ENCODE measurements around the gene CEPT1. TPM values are rescaled to one million over a fixed set of nuclear protein-coding genes. Genes with fewer than 3 reads are reported as not detected.

The CEPT1 gene
- total and polyA plus RNA-seq, 5 experiments from 2014 or later, result 18.0 to 59.9 (median 28.6) TPM

DNA sequence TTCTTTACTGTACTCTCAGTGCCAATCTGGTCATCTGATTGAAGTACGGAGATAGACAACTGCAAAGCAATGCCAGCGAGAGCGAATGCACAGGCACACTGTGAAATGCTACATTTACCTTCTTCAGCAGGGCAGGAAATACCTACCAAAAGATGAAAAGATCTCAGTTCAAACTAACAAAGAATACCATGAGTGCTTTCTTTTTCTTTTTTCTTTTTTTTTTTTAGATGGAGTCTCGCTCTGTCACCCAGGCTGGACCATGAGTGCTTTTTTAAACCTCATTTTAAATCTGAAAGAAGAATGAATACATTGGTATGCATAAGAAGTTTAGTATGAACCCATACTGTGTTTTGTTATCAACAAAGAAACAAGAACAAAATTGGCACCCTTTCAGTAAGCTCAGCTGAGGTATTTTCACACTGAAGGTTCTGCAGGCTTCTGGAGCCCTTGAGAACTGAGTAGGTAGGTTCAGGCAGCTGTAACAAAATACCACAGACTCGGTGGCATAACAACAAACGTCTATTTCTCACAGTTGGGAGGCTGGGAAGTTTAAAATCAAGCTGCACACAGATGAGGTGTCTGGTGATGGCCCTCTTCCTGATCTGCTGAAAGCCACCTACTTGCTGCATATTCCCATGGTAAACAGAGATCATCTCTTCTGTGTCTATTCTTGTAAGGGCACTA, 85.8 kb downstream of the CEPT1 start:
- peak overlapping the region; percentile 71 to 85 (median 81) for H3K4me3 Mint-ChIP-seq
- H3K9me3 Mint-ChIP-seq, result peaks cover 0 to 8% (median 0%) of the 10 kb centered on the region in 9 donors
- H3K36me3 Mint-ChIP-seq, result peaks cover 0 to 6% (median 0%) of the 10 kb centered on the region in 3 donors
- no peaks in the 10 kb centered on the region for H3K27me3 Mint-ChIP-seq
- peak overlapping the region; percentile 32 to 98 (median 96) for H3K27ac Mint-ChIP-seq
- POLR2A ChIA-PET, result interaction anchor here (0.7 to 23.4 kb wide), 13 partner anchors 9 to 223 kb away, joined by 3 to 1200 read pairs (median 4); partner anchors contain the start of genes ATP5PB, DENND2D and WDR77
- H3K4me1 Mint-ChIP-seq, result peaks cover 50 to 95% (median 89%) of the 10 kb centered on the region in 4 donors
- DNase-seq (peak in 4 of 10 donors; percentile 33 to 76 (median 56)), ATAC-seq (peak; percentile 63 to 71)

GRCh38 chr1:111227434-111227833, 87.4 kb downstream of the CEPT1 start, which contains the start of gene CHI3L2:
Gene CHI3L2, plus strand, starts transcription at chr1:111227713. Its CDS starts 17 bp downstream, at chr1:111227730.
- Mint-ChIP-seq H3K4me3 (peak within 1 kb of the TSS; percentile 19 to 85 (median 70)), H3K27me3 (no peaks in the 10 kb centered on the region), H3K4me1 (peaks cover 41 to 95% (median 88%) of the 10 kb centered on the region in 4 donors), H3K27ac (peak within 1 kb of the TSS; percentile 32 to 98 (median 96)), H3K36me3 (peaks cover 0 to 6% (median 0%) of the 10 kb centered on the region in 3 donors), H3K9me3 (peaks cover 0 to 8% (median 0%) of the 10 kb centered on the region in 9 donors)
- DNase-seq (no peak), ATAC-seq (no peak)
- POLR2A ChIA-PET, result interaction anchor here (0.6 to 23.4 kb wide), 6 partner anchors 9 to 103 kb away, joined by 3 to 1200 read pairs (median 8); partner anchors contain the start of gene DENND2D

GRCh38 chr1:111227851-111228747, 88.1 kb downstream of the CEPT1 start:
- Mint-ChIP-seq H3K9me3 (peaks cover 0 to 8% (median 0%) of the 10 kb centered on the region in 9 donors), H3K4me1 (peaks cover 35 to 94% (median 87%) of the 10 kb centered on the region in 4 donors), H3K27me3 (no peaks in the 10 kb centered on the region), H3K36me3 (peaks cover 0 to 6% (median 0%) of the 10 kb centered on the region in 3 donors), H3K4me3 (peak overlapping the region; percentile 12 to 85 (median 70)), H3K27ac (peak overlapping the region; percentile 32 to 98 (median 96))
- ATAC-seq (no peak), DNase-seq (no peak)
- POLR2A ChIA-PET, result interaction anchor here (1.0 to 23.4 kb wide), 5 partner anchors 12 to 107 kb away, joined by 3 to 1200 read pairs (median 14); partner anchors contain the start of gene DENND2D

DNA sequence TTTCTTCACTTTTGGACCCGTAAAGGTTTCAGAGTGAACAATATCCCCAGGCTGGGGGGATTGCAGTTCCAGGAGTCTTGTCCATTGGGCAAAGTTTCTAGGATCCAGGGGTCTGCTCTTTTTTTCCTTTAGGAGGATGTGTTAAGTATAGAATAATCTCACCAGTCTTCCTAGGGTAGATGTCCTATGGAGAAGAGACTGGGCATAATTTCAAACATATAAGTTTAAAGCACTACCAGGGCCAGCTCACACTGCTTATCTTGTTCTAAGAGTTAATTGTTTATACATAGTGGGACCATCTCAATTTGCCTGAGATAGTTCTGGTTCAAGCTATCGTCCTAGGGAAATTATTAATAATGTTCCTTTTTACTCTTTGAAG, 88.7 kb downstream of the CEPT1 start:
- POLR2A ChIA-PET, result interaction anchor here (1.0 to 23.4 kb wide), 5 partner anchors 12 to 106 kb away, joined by 3 to 1200 read pairs (median 14); partner anchors contain the start of gene DENND2D
- Mint-ChIP-seq H3K36me3 (peaks cover 0 to 6% (median 0%) of the 10 kb centered on the region in 3 donors), H3K27me3 (no peaks in the 10 kb centered on the region), H3K27ac (peak overlapping the region in 9 of 10 donors; percentile 29 to 98 (median 95)), H3K4me3 (peak overlapping the region in 7 of 10 donors; percentile 33 to 84 (median 36)), H3K9me3 (peaks cover 0 to 8% (median 0%) of the 10 kb centered on the region in 9 donors), H3K4me1 (peaks cover 30 to 88% (median 83%) of the 10 kb centered on the region in 4 donors)
- ATAC-seq (no peak), DNase-seq (no peak)

GRCh38 chr1:111232134-111232533, 92.1 kb downstream of the CEPT1 start:
- Mint-ChIP-seq H3K36me3 (peaks cover 0 to 16% (median 15%) of the 10 kb centered on the region in 3 donors), H3K9me3 (peaks cover 0 to 8% (median 0%) of the 10 kb centered on the region in 9 donors), H3K4me1 (peaks cover 17 to 75% (median 68%) of the 10 kb centered on the region in 4 donors), H3K27me3 (no peaks in the 10 kb centered on the region), H3K4me3 (peak overlapping the region in 6 of 10 donors; percentile 23 to 73 (median 54)), H3K27ac (peak overlapping the region in 5 of 10 donors; percentile 15 to 83 (median 23))
- DNase-seq (no peak), ATAC-seq (no peak)
- POLR2A ChIA-PET, result interaction anchor here (0.6 to 23.4 kb wide), 3 partner anchors 13 to 118 kb away, joined by 3 to 1200 read pairs (median 3); partner anchors contain the start of gene DENND2D

GRCh38 chr1:111234258-111234657, 94.2 kb downstream of the CEPT1 start:
- no peak for ATAC-seq
- peak overlapping the region in 1 of 10 donors; percentile 41 for H3K4me3 Mint-ChIP-seq
- no peaks in the 10 kb centered on the region for H3K27me3 Mint-ChIP-seq
- H3K27ac Mint-ChIP-seq, result peak overlapping the region in 2 of 10 donors; percentile 28 to 50
- peaks cover 0 to 32% (median 23%) of the 10 kb centered on the region in 3 donors for H3K36me3 Mint-ChIP-seq
- DNase-seq, result no peak
- H3K4me1 Mint-ChIP-seq, result peaks cover 9 to 62% (median 47%) of the 10 kb centered on the region in 4 donors
- POLR2A ChIA-PET, result interaction anchor here (2.2 kb wide), 1 partner anchor 17 kb away, joined by 6 read pairs; no protein-coding TSS in a partner anchor
- peaks cover 0 to 5% (median 0%) of the 10 kb centered on the region in 9 donors for H3K9me3 Mint-ChIP-seq

Other genes starting within 250 kb of the CEPT1 start
- gene LRIF1, start 176.3 kb upstream of the CEPT1 start, total RNA-seq, result 10 to 100 TPM; 23.3 to 25.9 TPM
- gene LRIF1, start 176.3 kb upstream of the CEPT1 start, polyA plus RNA-seq, result 10 to 100 TPM; 22.2 to 26.4 (median 26.3) TPM
- gene DRAM2, start 130 bp upstream of the CEPT1 start, total RNA-seq, result 10 to 100 TPM; 50.5 to 51.3 TPM
- 10 to 100 TPM; 84.3 to 95.3 (median 91.2) TPM for gene DRAM2, start 130 bp upstream of the CEPT1 start, polyA plus RNA-seq
- 100 to 1,000 TPM; 274 to 289 TPM for gene DENND2D, start 60.4 kb downstream of the CEPT1 start, total RNA-seq
- 100 to 1,000 TPM; 161 to 395 (median 225) TPM for gene DENND2D, start 60.4 kb downstream of the CEPT1 start, polyA plus RNA-seq
- gene CHI3L2, start 87.5 kb downstream of the CEPT1 start, total RNA-seq, result 1 to 10 TPM; 5.7 to 6.5 TPM
- 10 to 100 TPM; 45.4 to 69.0 (median 48.6) TPM for gene CHI3L2, start 87.5 kb downstream of the CEPT1 start, polyA plus RNA-seq
- gene CHIA, start 150.6 kb downstream of the CEPT1 start, total RNA-seq, result not detected
- gene CHIA, start 150.6 kb downstream of the CEPT1 start, polyA plus RNA-seq, result not detected